HCT116 (cell line): ENCODE results near the gene PHYHIPL. TPM values are rescaled to one million over a fixed set of nuclear protein-coding genes. Genes with fewer than 3 reads are reported as not detected.

Experiments
- ATAC-seq: fragments of 200-7000 bp; cut with Tn5 transposase; 2 replicates; pipeline ENCODE4 v1.9.1; 2020; ENCODE audit warnings: mild to moderate bottlenecking, moderate library complexity
- BruUV-seq: library from RNA; stranded (reverse); fragments of 400-500 nt; replicated peaks from 2 replicates; lab custom pipeline; 2021; lab: Mats Ljungman, UMichigan
- CTCF ChIA-PET: fragments of 300-600 bp; sonication (Branson Sonifier 250); formaldehyde crosslinking; loops from one replicate; lab custom pipeline; 2021; ENCODE audit warnings: antibody characterized with exemption; lab: Charles Lee
- POLR2A ChIA-PET: fragments of 300-600, 350-600 bp; sonication (Branson Sonifier 250); formaldehyde crosslinking; loops from one replicate; lab custom pipeline; 2021; ENCODE audit warnings: antibody characterized with exemption; lab: Charles Lee
- RAD21 ChIA-PET, 2 experiments: fragments of 300-600 bp; sonication (Branson Sonifier 250); formaldehyde crosslinking; loops; one replicate each; lab custom pipeline; 2023; ENCODE audit warnings: low total read pairs in 2 of 2; ENCODE audit not compliant: uncharacterized antibody in 2 of 2, unreplicated experiment in 2 of 2, low non-redundant PET in 1 of 2; lab: Charles Lee
- DNase-seq: peaks from one replicate; pipeline ENCODE4 v3.0.0-alpha.2; 2010; ENCODE audit warnings: low read depth, low spot score
- H2AFZ ChIP-seq: fragments of 200-600 bp; shearing (Covaris generic), sonication (generic); 2 replicates; pipeline ENCODE4 v1.6.1; 2017; ENCODE audit warnings: low read depth, mixed run types, mixed read lengths, antibody characterized with exemption, low read length; ENCODE audit not compliant: poor library complexity, severe bottlenecking
- H3K27ac ChIP-seq: 2 replicates; pipeline ENCODE4 v1.5.1; 2012; ENCODE audit warnings: low read depth, low read length
- H3K27me3 ChIP-seq: fragments of 200-600 bp; sonication (generic); 2 replicates; pipeline ENCODE4 v1.6.1; 2016; ENCODE audit warnings: mixed run types, low read length, mixed read lengths; ENCODE audit not compliant: insufficient read depth
- H3K36me3 ChIP-seq, 2 experiments: fragments of 200-500 bp in 1 of 2; fragments of 200-600 bp in 1 of 2; sonication (Bioruptor generic) in 1 of 2; sonication (generic) in 1 of 2; 2 replicates each; pipeline versions ENCODE4 v1.5.1 to v1.6.1; 2014 to 2016; ENCODE audit warnings: low read length in 2 of 2, inconsistent platforms in 1 of 2, mixed read lengths in 1 of 2, mixed run types in 1 of 2; ENCODE audit not compliant: insufficient read depth in 2 of 2, control insufficient read depth in 1 of 2
- H3K4me1 ChIP-seq, 2 experiments: fragments of 200-600 bp in 1 of 2; sonication (generic) in 1 of 2; 2 replicates each; pipeline versions ENCODE4 v1.5.1 to v1.6.1; 2012 to 2017; ENCODE audit warnings: low read length in 2 of 2, inconsistent platforms in 1 of 2, mild to moderate bottlenecking in 1 of 2, mixed read lengths in 1 of 2, mixed run types in 1 of 2, moderate library complexity in 1 of 2; ENCODE audit not compliant: insufficient read depth in 2 of 2, control insufficient read depth in 1 of 2
- H3K4me2 ChIP-seq: fragments of 200-600 bp; sonication (generic); 2 replicates; pipeline ENCODE4 v1.6.1; 2017; ENCODE audit warnings: mixed run types, low read length, mixed read lengths
- H3K4me3 ChIP-seq, 2 experiments: fragments of 200-600 bp in 1 of 2; sonication (generic) in 1 of 2; replicated peaks in 1 of 2; 2 replicates each; pipeline ENCODE4 v1.5.1; 2011 to 2016; ENCODE audit warnings: low read length in 2 of 2, control low read depth in 1 of 2, low read depth in 1 of 2, mild to moderate bottlenecking in 1 of 2, mixed read lengths in 1 of 2, mixed run types in 1 of 2
- H3K79me2 ChIP-seq: fragments of 200-600 bp; sonication (generic); 2 replicates; pipeline ENCODE4 v1.6.1; 2017; ENCODE audit warnings: mild to moderate bottlenecking, mixed run types, low read length, moderate library complexity, mixed read lengths; ENCODE audit not compliant: insufficient read depth
- H3K9ac ChIP-seq: fragments of 200-600 bp; sonication (generic); 2 replicates; pipeline ENCODE4 v1.6.1; 2016; ENCODE audit warnings: low read length, mixed read lengths
- H3K9me2 ChIP-seq: fragments of 200-600 bp; sonication (generic), shearing (Covaris generic); 2 replicates; pipeline ENCODE4 v1.6.1; 2017; ENCODE audit warnings: mixed run types, mild to moderate bottlenecking, moderate library complexity; ENCODE audit not compliant: insufficient read depth
- H3K9me3 ChIP-seq, 2 experiments: fragments of 200-500 bp in 1 of 2; fragments of 200-600 bp in 1 of 2; sonication (Bioruptor generic) in 1 of 2; sonication (generic) in 1 of 2; 2 replicates each; pipeline ENCODE4 v1.6.1; 2014 to 2017; ENCODE audit warnings: low read length in 2 of 2, mixed read lengths in 2 of 2, inconsistent platforms in 1 of 2, low read depth in 1 of 2, mild to moderate bottlenecking in 1 of 2, mixed run types in 1 of 2, moderate library complexity in 1 of 2; ENCODE audit not compliant: control insufficient read depth in 1 of 2, insufficient read depth in 1 of 2
- H4K20me1 ChIP-seq: fragments of 200-600 bp; sonication (generic), shearing (Covaris generic); 2 replicates; pipeline ENCODE4 v1.6.1; 2017; ENCODE audit warnings: mixed run types, mild to moderate bottlenecking, moderate library complexity; ENCODE audit not compliant: insufficient read depth
- ATF3 ChIP-seq: IDR thresholded peaks from 2 replicates; pipeline ENCODE4 v1.6.1; 2012
- CBX3 ChIP-seq: IDR thresholded peaks from 2 replicates; pipeline ENCODE4 v1.6.1; 2012; ENCODE audit warnings: low read depth
- CEBPB ChIP-seq: IDR thresholded peaks from 2 replicates; pipeline ENCODE4 v1.6.1; 2012; ENCODE audit warnings: low read depth
- EGR1 ChIP-seq: IDR thresholded peaks from 2 replicates; pipeline ENCODE4 v1.6.1; 2012; ENCODE audit warnings: low read depth
- ELF1 ChIP-seq: IDR thresholded peaks from 2 replicates; pipeline ENCODE4 v1.6.1; 2012; ENCODE audit warnings: low read depth, borderline replicate concordance
- FOSL1 ChIP-seq: IDR thresholded peaks from 2 replicates; pipeline ENCODE4 v1.6.1; 2012; ENCODE audit warnings: low read depth
- POLR2A ChIP-seq: IDR thresholded peaks from 2 replicates; pipeline ENCODE4 v1.7.0; 2011; ENCODE audit warnings: borderline replicate concordance; ENCODE audit not compliant: insufficient read depth, insufficient read length; ENCODE audit errors: extremely low read depth
- POLR2AphosphoS5 ChIP-seq: IDR thresholded peaks from 2 replicates; pipeline ENCODE4 v1.6.1; 2011; ENCODE audit warnings: mild to moderate bottlenecking, low read depth, low read length, moderate library complexity
- RAD21 ChIP-seq: IDR thresholded peaks from 2 replicates; pipeline ENCODE4 v1.6.1; 2012; ENCODE audit warnings: low read depth, mild to moderate bottlenecking
- REST ChIP-seq: IDR thresholded peaks from 2 replicates; pipeline ENCODE4 v1.6.1; 2012; ENCODE audit warnings: low read depth
- SP1 ChIP-seq: IDR thresholded peaks from 2 replicates; pipeline ENCODE4 v1.6.1; 2012; ENCODE audit warnings: low read depth
- TCF7L2 ChIP-seq: IDR thresholded peaks from 2 replicates; pipeline ENCODE4 v1.7.0; 2011; ENCODE audit warnings: borderline replicate concordance, inconsistent platforms; ENCODE audit not compliant: insufficient read depth, insufficient read length; ENCODE audit errors: extremely low read depth
- YY1 ChIP-seq: IDR thresholded peaks from 2 replicates; pipeline ENCODE4 v1.6.1; 2011; ENCODE audit warnings: low read length, low read depth, moderate library complexity, mild to moderate bottlenecking; ENCODE audit not compliant: insufficient replicate concordance; ENCODE audit errors: extremely low read depth
- ZFX ChIP-seq: fragments of 450-650 bp; IDR thresholded peaks from 2 replicates; pipeline ENCODE4 v1.6.1; 2017
- intact Hi-C: fragments of 100-400 bp; cut with micrococcal nuclease; formaldehyde crosslinking; loops from 2 replicates; pipeline ENCODE4 v1.10.0; 2022
- total RNA-seq: library from RNA; stranded (reverse); gene quantifications from one replicate; pipeline ENCODE4 v1.2.1, GENCODE V29; 2021; ENCODE audit not compliant: unreplicated experiment
- TF ChIP-seq, protein P1 (sequence below): IDR thresholded peaks from 2 replicates; pipeline ENCODE4 v1.6.1; 2011; ENCODE audit warnings: mild to moderate bottlenecking, low read length, moderate library complexity; ENCODE audit not compliant: insufficient replicate concordance; ENCODE audit errors: extremely low read depth
- TF ChIP-seq, protein P2 (sequence below), 3 experiments: fragments of 200-600 bp in 1 of 3; sonication (generic) in 1 of 3; IDR thresholded peaks in 2 of 3; conservative IDR thresholded peaks in 1 of 3; 2 replicates each; pipeline ENCODE4 v1.5.1; 2012 to 2017; ENCODE audit warnings: low read depth in 2 of 3, low read length in 2 of 3, antibody characterized with exemption in 1 of 3, borderline replicate concordance in 1 of 3, control low read depth in 1 of 3, mild to moderate bottlenecking in 1 of 3, mixed read lengths in 1 of 3, mixed run types in 1 of 3, moderate library complexity in 1 of 3; ENCODE audit not compliant: insufficient read depth in 1 of 3

Gene PHYHIPL
- total RNA-seq, 1 experiment from 2014 or later, result not detected

- no peak for TF ChIP-seq TCF7L2
- TF ChIP-seq SP1, result no peak
- no peak for TF ChIP-seq CBX3
- TF ChIP-seq ZFX, result no peak
- TF ChIP-seq RAD21, result no peak
- no peak for TF ChIP-seq EGR1
- TF ChIP-seq FOSL1, result no peak
- no peak for TF ChIP-seq ATF3
- TF ChIP-seq CEBPB, result no peak
- TF ChIP-seq REST, result no peak
- TF ChIP-seq YY1, result no peak
- TF ChIP-seq, protein P1, sequence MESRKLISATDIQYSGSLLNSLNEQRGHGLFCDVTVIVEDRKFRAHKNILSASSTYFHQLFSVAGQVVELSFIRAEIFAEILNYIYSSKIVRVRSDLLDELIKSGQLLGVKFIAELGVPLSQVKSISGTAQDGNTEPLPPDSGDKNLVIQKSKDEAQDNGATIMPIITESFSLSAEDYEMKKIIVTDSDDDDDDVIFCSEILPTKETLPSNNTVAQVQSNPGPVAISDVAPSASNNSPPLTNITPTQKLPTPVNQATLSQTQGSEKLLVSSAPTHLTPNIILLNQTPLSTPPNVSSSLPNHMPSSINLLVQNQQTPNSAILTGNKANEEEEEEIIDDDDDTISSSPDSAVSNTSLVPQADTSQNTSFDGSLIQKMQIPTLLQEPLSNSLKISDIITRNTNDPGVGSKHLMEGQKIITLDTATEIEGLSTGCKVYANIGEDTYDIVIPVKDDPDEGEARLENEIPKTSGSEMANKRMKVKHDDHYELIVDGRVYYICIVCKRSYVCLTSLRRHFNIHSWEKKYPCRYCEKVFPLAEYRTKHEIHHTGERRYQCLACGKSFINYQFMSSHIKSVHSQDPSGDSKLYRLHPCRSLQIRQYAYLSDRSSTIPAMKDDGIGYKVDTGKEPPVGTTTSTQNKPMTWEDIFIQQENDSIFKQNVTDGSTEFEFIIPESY, result no peak
- TF ChIP-seq POLR2AphosphoS5, result no peak
- TF ChIP-seq ELF1, result no peak
- TF ChIP-seq POLR2A, result no peak
- TF ChIP-seq, protein P2, sequence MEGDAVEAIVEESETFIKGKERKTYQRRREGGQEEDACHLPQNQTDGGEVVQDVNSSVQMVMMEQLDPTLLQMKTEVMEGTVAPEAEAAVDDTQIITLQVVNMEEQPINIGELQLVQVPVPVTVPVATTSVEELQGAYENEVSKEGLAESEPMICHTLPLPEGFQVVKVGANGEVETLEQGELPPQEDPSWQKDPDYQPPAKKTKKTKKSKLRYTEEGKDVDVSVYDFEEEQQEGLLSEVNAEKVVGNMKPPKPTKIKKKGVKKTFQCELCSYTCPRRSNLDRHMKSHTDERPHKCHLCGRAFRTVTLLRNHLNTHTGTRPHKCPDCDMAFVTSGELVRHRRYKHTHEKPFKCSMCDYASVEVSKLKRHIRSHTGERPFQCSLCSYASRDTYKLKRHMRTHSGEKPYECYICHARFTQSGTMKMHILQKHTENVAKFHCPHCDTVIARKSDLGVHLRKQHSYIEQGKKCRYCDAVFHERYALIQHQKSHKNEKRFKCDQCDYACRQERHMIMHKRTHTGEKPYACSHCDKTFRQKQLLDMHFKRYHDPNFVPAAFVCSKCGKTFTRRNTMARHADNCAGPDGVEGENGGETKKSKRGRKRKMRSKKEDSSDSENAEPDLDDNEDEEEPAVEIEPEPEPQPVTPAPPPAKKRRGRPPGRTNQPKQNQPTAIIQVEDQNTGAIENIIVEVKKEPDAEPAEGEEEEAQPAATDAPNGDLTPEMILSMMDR (IDR thresholded peaks at IDR 0.05 in 2 of 3, conservative IDR thresholded peaks at IDR 0.05 in 1 of 3; ENCODE audit: borderline replicate concordance in 1 of 3, insufficient read depth in 1 of 3, low read depth in 2 of 3, low read length in 2 of 3), result no peak
- no peaks in the 10 kb centered on the region for H3K9me2 ChIP-seq
- CTCF ChIA-PET, result no interaction called here
- H3K9me3 ChIP-seq, result no peaks in the 10 kb centered on the region
- peaks cover 49% of the 10 kb centered on the region for H3K27me3 ChIP-seq
- no peaks in the 10 kb centered on the region; the same call in 1 of the 2 replicates for H4K20me1 ChIP-seq
- H3K79me2 ChIP-seq, result no peaks in the 10 kb centered on the region
- no peak overlapping the region for H2AFZ ChIP-seq
- no peak overlapping the region for H3K27ac ChIP-seq
- no TSS peak for BruUV-seq
- no peaks in the 10 kb centered on the region for H3K36me3 ChIP-seq
- POLR2A ChIA-PET, result no interaction called here
- no peak overlapping the region for H3K4me2 ChIP-seq
- H3K4me1 ChIP-seq, result no peaks in the 10 kb centered on the region
- no peak for DNase-seq
- no peak overlapping the region for H3K4me3 ChIP-seq
- no peak overlapping the region for H3K9ac ChIP-seq
- intact Hi-C loops, result no loop called here
- RAD21 ChIA-PET, result no interaction called here
- no peak for ATAC-seq
Measured at GRCh38 chr10:59271160-59271559, 94.7 kb downstream of the PHYHIPL start.
